GM12874 (cell line): ENCODE results near the gene PRPSAP1.

ENCODE experiments used
- TF ChIP-seq, protein P1 (sequence below): IDR thresholded peaks from 2 replicates; pipeline ENCODE4 v1.5.1; 2011; ENCODE audit warnings: low read depth, mild to moderate bottlenecking, control low read depth, low read length, moderate library complexity; ENCODE audit not compliant: insufficient read depth

PRPSAP1 gene

GRCh38 chr17:76260220-76260619, 93.5 kb downstream of the PRPSAP1 start:
- TF ChIP-seq, protein P1, sequence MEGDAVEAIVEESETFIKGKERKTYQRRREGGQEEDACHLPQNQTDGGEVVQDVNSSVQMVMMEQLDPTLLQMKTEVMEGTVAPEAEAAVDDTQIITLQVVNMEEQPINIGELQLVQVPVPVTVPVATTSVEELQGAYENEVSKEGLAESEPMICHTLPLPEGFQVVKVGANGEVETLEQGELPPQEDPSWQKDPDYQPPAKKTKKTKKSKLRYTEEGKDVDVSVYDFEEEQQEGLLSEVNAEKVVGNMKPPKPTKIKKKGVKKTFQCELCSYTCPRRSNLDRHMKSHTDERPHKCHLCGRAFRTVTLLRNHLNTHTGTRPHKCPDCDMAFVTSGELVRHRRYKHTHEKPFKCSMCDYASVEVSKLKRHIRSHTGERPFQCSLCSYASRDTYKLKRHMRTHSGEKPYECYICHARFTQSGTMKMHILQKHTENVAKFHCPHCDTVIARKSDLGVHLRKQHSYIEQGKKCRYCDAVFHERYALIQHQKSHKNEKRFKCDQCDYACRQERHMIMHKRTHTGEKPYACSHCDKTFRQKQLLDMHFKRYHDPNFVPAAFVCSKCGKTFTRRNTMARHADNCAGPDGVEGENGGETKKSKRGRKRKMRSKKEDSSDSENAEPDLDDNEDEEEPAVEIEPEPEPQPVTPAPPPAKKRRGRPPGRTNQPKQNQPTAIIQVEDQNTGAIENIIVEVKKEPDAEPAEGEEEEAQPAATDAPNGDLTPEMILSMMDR = no peak
